HepG2 (cell line): ENCODE results near the gene PRDX2. TPM values are rescaled to one million over a fixed set of nuclear protein-coding genes. Genes with fewer than 3 reads are reported as not detected.
A peak's percentile ranks its signal among the peaks of the same experiment; 100 is the strongest.

Source experiments
- CREM ChIP-seq, 2 experiments: sonication (generic) in 1 of 2; formaldehyde crosslinking in 1 of 2; IDR thresholded peaks; 2 replicates each; pipeline versions ENCODE4 v1.4.0 to v1.6.1; 2016 to 2020; ENCODE audit warnings: antibody characterized with exemption in 1 of 2, mild to moderate bottlenecking in 1 of 2, missing genetic modification reagents in 1 of 2
- CTCF ChIP-seq: sonication (generic); formaldehyde crosslinking; IDR thresholded peaks from 2 replicates; pipeline ENCODE4 v1.5.0; 2020; ENCODE audit warnings: mild to moderate bottlenecking, missing genetic modification reagents, moderate library complexity
- DRAP1 ChIP-seq: IDR thresholded peaks from 2 replicates; pipeline ENCODE4 v1.6.1; 2016; ENCODE audit warnings: missing genetic modification reagents, missing compliant biosample characterization
- MAZ ChIP-seq, 2 experiments: sonication (generic) in 1 of 2; formaldehyde crosslinking in 1 of 2; IDR thresholded peaks; 2 replicates each; pipeline versions ENCODE4 v1.5.0 to v1.6.1; 2012 to 2020; ENCODE audit warnings: low read depth in 2 of 2, mild to moderate bottlenecking in 2 of 2, borderline replicate concordance in 1 of 2, improper control_type of control experiment in 1 of 2, low read length in 1 of 2, missing genetic modification reagents in 1 of 2, moderate library complexity in 1 of 2
- RAD51 ChIP-seq: fragments of 450-650 bp; IDR thresholded peaks from 2 replicates; pipeline ENCODE4 v1.6.1; 2016; ENCODE audit warnings: borderline replicate concordance
- ZNF263 ChIP-seq: sonication (generic); formaldehyde crosslinking; IDR thresholded peaks from 2 replicates; pipeline ENCODE4 v1.4.0; 2020; ENCODE audit warnings: missing genetic modification reagents
- ZNF281 ChIP-seq: sonication (generic); formaldehyde crosslinking; IDR thresholded peaks from 2 replicates; pipeline ENCODE4 v1.4.0; 2020; ENCODE audit warnings: missing genetic modification reagents, borderline replicate concordance
- ZNF296 ChIP-seq: sonication (generic); formaldehyde crosslinking; conservative IDR thresholded peaks from 2 replicates; pipeline ENCODE4 v1.5.0; 2020; ENCODE audit warnings: mild to moderate bottlenecking, missing genetic modification reagents
- ZNF605 ChIP-seq: sonication (generic); formaldehyde crosslinking; IDR thresholded peaks from 2 replicates; pipeline ENCODE4 v1.8.0; 2022; ENCODE audit warnings: mild to moderate bottlenecking, missing genetic modification reagents
- ZNF761 ChIP-seq: sonication (generic); formaldehyde crosslinking; conservative IDR thresholded peaks from 2 replicates; pipeline ENCODE4 v1.4.0; 2020; ENCODE audit warnings: mild to moderate bottlenecking, missing genetic modification reagents
- polyA plus RNA-seq, 8 experiments: library from polyadenylated mRNA; depleted of rRNA in 3 of 8; stranded (reverse) in 7 of 8; unstranded in 1 of 8; fragments of >200 nt; fragmentation: Illumina TruSeq in 4 of 8; extraction: Trizol in 4 of 8; gene quantifications; 2 replicates each; pipeline versions ENCODE4 v1.2.1 to v1.2.3, GENCODE V29; 2011 to 2016; ENCODE audit warnings: low read depth in 4 of 8, missing spikeins in 1 of 8, mixed read lengths in 1 of 8; ENCODE audit not compliant: insufficient read depth in 1 of 8
- total RNA-seq, 5 experiments: library from RNA; depleted of rRNA; stranded (reverse); fragments of >200 nt; fragmentation: Illumina TruSeq; extraction: Trizol; gene quantifications; 2 replicates each; pipeline ENCODE4 v1.2.3, GENCODE V29; 2016; ENCODE audit warnings: low read depth in 1 of 5
- TF ChIP-seq, protein P1 (sequence below): sonication (generic); formaldehyde crosslinking; IDR thresholded peaks from 2 replicates; pipeline ENCODE4 v1.9.0; 2022; ENCODE audit warnings: low read depth, missing genetic modification reagents
- TF ChIP-seq, protein P2 (sequence below): sonication (generic); formaldehyde crosslinking; IDR thresholded peaks from 2 replicates; pipeline ENCODE4 v1.4.0; 2020; ENCODE audit warnings: mild to moderate bottlenecking, low read depth, missing genetic modification reagents
- TF ChIP-seq, protein P3 (sequence below): sonication (generic); formaldehyde crosslinking; IDR thresholded peaks from 2 replicates; pipeline ENCODE4 v1.5.1; 2020; ENCODE audit warnings: mild to moderate bottlenecking, missing genetic modification reagents, moderate library complexity

PRDX2 gene
- total and polyA plus RNA-seq, 2 of the 13 experiments (the other 11 are each of a cell fraction or from before 2014, with no cell fraction given) = 218 to 381 TPM

GRCh38 chr19:12779162-12779993, 22.2 kb downstream of the PRDX2 start (continued):
- TF ChIP-seq DRAP1 (CRISPR knock-in tag) (peak; percentile 41; the same call in 1 of the 2 replicates), ZNF605 (CRISPR knock-in tag) (peak; percentile 29; the same call in 1 of the 2 replicates), ZNF263 (CRISPR knock-in tag) (peak; percentile 78), RAD51 (no peak), ZNF296 (no peak), MAZ (IDR thresholded peaks at IDR 0.05; ENCODE audit: borderline replicate concordance, low read depth, low read length) (peak; percentile 60; the same call in 1 of the 2 replicates), MAZ (CRISPR knock-in tag; IDR thresholded peaks at IDR 0.05; ENCODE audit: low read depth) (no peak), ZNF281 (CRISPR knock-in tag) (peak; percentile 54; the same call in 1 of the 2 replicates), CTCF (CRISPR knock-in tag) (peak; percentile 51), CREM (IDR thresholded peaks at IDR 0.05) (peak; percentile 20; the same call in 1 of the 2 replicates), CREM (CRISPR knock-in tag; IDR thresholded peaks at IDR 0.05) (no peak), ZNF761 (no peak)
- TF ChIP-seq, protein P1, sequence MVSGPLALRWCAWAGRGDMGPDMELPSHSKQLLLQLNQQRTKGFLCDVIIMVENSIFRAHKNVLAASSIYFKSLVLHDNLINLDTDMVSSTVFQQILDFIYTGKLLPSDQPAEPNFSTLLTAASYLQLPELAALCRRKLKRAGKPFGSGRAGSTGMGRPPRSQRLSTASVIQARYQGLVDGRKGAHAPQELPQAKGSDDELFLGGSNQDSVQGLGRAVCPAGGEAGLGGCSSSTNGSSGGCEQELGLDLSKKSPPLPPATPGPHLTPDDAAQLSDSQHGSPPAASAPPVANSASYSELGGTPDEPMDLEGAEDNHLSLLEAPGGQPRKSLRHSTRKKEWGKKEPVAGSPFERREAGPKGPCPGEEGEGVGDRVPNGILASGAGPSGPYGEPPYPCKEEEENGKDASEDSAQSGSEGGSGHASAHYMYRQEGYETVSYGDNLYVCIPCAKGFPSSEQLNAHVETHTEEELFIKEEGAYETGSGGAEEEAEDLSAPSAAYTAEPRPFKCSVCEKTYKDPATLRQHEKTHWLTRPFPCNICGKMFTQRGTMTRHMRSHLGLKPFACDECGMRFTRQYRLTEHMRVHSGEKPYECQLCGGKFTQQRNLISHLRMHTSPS = no peak
- TF ChIP-seq, protein P2, sequence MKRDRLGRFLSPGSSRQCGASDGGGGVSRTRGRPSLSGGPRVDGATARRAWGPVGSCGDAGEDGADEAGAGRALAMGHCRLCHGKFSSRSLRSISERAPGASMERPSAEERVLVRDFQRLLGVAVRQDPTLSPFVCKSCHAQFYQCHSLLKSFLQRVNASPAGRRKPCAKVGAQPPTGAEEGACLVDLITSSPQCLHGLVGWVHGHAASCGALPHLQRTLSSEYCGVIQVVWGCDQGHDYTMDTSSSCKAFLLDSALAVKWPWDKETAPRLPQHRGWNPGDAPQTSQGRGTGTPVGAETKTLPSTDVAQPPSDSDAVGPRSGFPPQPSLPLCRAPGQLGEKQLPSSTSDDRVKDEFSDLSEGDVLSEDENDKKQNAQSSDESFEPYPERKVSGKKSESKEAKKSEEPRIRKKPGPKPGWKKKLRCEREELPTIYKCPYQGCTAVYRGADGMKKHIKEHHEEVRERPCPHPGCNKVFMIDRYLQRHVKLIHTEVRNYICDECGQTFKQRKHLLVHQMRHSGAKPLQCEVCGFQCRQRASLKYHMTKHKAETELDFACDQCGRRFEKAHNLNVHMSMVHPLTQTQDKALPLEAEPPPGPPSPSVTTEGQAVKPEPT (CRISPR knock-in tag) = no peak
- TF ChIP-seq, protein P3, sequence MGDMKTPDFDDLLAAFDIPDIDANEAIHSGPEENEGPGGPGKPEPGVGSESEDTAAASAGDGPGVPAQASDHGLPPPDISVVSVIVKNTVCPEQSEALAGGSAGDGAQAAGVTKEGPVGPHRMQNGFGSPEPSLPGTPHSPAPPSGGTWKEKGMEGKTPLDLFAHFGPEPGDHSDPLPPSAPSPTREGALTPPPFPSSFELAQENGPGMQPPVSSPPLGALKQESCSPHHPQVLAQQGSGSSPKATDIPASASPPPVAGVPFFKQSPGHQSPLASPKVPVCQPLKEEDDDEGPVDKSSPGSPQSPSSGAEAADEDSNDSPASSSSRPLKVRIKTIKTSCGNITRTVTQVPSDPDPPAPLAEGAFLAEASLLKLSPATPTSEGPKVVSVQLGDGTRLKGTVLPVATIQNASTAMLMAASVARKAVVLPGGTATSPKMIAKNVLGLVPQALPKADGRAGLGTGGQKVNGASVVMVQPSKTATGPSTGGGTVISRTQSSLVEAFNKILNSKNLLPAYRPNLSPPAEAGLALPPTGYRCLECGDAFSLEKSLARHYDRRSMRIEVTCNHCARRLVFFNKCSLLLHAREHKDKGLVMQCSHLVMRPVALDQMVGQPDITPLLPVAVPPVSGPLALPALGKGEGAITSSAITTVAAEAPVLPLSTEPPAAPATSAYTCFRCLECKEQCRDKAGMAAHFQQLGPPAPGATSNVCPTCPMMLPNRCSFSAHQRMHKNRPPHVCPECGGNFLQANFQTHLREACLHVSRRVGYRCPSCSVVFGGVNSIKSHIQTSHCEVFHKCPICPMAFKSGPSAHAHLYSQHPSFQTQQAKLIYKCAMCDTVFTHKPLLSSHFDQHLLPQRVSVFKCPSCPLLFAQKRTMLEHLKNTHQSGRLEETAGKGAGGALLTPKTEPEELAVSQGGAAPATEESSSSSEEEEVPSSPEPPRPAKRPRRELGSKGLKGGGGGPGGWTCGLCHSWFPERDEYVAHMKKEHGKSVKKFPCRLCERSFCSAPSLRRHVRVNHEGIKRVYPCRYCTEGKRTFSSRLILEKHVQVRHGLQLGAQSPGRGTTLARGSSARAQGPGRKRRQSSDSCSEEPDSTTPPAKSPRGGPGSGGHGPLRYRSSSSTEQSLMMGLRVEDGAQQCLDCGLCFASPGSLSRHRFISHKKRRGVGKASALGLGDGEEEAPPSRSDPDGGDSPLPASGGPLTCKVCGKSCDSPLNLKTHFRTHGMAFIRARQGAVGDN (CRISPR knock-in tag) = peak; percentile 8; the same call in 1 of the 2 replicates
